Activated naive CD8-positive, alpha-beta T cell treated with anti-CD3 and anti-CD28 coated beads for 36 hours (primary cell): ENCODE results near the gene ETV4. TPM values are rescaled to one million over a fixed set of nuclear protein-coding genes. Genes with fewer than 3 reads are reported as not detected.

ENCODE experiments used
- DNase-seq: peaks from one replicate; pipeline ENCODE4 v3.0.0; 2021
- H3K27ac Mint-ChIP-seq: one replicate; pipeline ENCODE4 v1.8.0; 2022; ENCODE audit warnings: mild to moderate bottlenecking, moderate library complexity, mixed read lengths
- H3K27me3 Mint-ChIP-seq: one replicate; pipeline ENCODE4 v1.8.0; 2022; ENCODE audit warnings: mild to moderate bottlenecking, mixed read lengths
- H3K36me3 Mint-ChIP-seq: one replicate; pipeline ENCODE4 v1.8.0; 2021; ENCODE audit warnings: mild to moderate bottlenecking, mixed read lengths
- H3K4me1 Mint-ChIP-seq: one replicate; pipeline ENCODE4 v1.8.0; 2021; ENCODE audit warnings: mixed read lengths
- H3K4me3 Mint-ChIP-seq: one replicate; pipeline ENCODE4 v1.8.0; 2022; ENCODE audit warnings: mild to moderate bottlenecking, moderate library complexity, mixed read lengths
- H3K9me3 Mint-ChIP-seq: one replicate; pipeline ENCODE4 v1.8.0; 2022; ENCODE audit warnings: mixed read lengths
- total RNA-seq, 2 experiments: library from RNA; stranded (reverse); gene quantifications; one replicate each; pipeline ENCODE4 v1.2.3, GENCODE V29; 2021

The ETV4 gene
- total RNA-seq, 2 experiments from 2014 or later, result 7.5 to 7.8 TPM

DNA sequence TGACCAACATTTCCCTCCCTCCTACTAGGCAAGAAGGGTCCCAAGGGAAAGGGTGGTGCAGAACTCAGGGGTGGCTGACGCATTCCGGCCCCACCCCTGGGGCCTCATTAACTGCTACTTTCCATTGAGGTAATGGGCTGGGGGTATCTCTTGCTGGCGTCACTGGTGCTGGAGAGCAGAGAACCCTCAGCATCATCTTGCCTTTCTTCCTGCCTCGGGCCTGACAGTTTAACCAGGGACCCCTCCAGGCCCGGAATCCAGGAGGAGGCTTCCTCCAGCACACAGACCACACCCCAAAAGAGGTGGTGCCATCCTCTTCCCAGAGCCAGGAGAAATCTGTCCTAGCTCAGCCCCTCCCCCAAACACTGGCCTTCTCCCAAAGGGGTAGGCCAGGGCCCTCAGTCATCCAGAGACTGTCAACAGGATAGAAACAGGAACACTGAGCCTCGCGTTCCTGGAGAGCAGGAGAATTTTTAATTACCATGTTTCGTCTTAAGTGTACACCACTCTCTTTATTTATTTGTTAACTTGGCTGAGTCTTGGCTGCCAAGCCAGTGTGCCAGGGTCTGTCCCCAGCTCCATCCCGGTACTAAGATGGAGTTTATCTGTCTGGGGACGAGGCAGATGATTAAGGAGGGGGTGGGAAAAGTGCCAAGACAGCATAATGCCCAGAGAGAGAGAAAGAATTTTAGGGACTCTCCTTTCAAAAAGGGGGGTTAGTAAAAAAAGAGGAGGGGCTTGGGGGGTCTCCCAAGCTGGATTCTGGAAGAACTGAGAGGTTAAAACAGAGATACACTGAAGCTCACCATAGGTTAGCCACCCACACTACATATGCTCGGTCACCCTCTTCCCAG lies 5.1 kb downstream of the ETV4 start:
- Mint-ChIP-seq H3K9me3 (no peaks in the 10 kb centered on the region), H3K27ac (no peak overlapping the region), H3K27me3 (peaks cover 31% of the 10 kb centered on the region), H3K4me1 (peaks cover 11% of the 10 kb centered on the region), H3K4me3 (no peak overlapping the region), H3K36me3 (no peaks in the 10 kb centered on the region)
- no peak for DNase-seq

DNA sequence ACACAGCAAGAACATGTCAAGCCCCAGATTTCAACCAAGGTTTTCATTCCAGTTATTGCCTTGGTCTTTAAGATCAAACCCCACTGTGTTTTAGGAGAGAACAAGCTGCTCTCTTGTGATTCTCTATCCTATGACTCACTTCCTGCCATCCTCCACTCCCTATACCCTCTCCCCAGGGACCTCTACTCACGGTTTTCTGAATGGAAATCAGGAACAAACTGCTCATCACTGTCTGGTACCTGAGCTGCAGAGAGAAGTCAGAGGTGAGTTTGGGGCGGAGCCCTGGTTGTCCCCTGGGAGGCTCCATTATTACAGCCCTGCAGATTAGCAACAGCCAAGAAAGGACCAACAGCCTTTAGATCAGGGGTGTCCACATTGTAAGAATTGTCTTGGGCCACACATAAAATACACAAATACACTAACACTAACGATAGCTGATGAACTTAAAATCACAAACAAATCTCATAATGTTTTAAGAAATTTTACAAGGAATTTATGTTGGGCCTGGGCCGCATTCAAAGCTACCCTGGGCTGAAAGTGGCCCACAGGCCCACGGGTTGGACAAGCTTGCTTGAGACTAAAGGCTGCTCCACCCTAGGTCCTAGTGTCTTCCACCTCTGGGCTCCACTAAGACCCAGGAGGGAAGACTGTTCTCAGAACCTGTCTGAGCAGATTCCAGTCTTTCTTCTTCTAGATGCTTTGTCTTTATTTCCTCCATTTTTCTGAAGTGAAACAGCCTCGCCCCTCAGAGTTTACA lies 9.7 kb downstream of the ETV4 start:
- no peak for DNase-seq
- H3K36me3 Mint-ChIP-seq, result no peaks in the 10 kb centered on the region
- no peaks in the 10 kb centered on the region for H3K9me3 Mint-ChIP-seq
- peaks cover 7% of the 10 kb centered on the region for H3K4me1 Mint-ChIP-seq
- no peaks in the 10 kb centered on the region for H3K27me3 Mint-ChIP-seq
- H3K4me3 Mint-ChIP-seq, result no peak overlapping the region
- H3K27ac Mint-ChIP-seq, result no peak overlapping the region

DNA sequence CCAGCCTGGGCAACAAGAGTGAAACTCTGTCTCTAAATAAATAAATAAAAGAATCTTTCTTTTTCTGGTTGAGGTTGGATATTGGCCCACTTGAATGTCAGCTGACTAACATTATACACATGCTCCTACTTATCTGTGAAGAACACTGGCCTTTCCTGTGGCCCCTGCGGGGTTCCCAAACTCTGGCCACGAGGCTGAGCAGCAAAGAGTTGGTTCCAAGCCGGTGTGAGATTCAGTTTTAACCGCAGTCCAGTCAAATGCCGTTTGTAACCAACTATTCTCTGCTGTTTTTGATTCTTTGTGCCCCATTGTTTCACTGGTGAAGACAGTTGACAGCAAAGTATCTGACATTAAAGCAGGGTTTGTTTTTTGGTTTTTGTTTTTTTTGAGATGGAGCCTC lies 11.2 kb downstream of the ETV4 start:
- Mint-ChIP-seq H3K27ac (no peak overlapping the region), H3K36me3 (no peaks in the 10 kb centered on the region), H3K4me1 (peaks cover 7% of the 10 kb centered on the region), H3K27me3 (no peaks in the 10 kb centered on the region), H3K9me3 (no peaks in the 10 kb centered on the region), H3K4me3 (no peak overlapping the region)
- no peak for DNase-seq

GRCh38 chr17:43533699-43534098 lies 12.4 kb downstream of the ETV4 start:
- H3K9me3 Mint-ChIP-seq, result no peaks in the 10 kb centered on the region
- no peaks in the 10 kb centered on the region for H3K27me3 Mint-ChIP-seq
- H3K4me1 Mint-ChIP-seq, result peaks cover 7% of the 10 kb centered on the region
- no peak overlapping the region for H3K4me3 Mint-ChIP-seq
- DNase-seq, result no peak
- no peaks in the 10 kb centered on the region for H3K36me3 Mint-ChIP-seq
- H3K27ac Mint-ChIP-seq, result no peak overlapping the region

- H3K27ac Mint-ChIP-seq, result no peak overlapping the region
- H3K4me3 Mint-ChIP-seq, result no peak overlapping the region
- H3K9me3 Mint-ChIP-seq, result no peaks in the 10 kb centered on the region
- no peaks in the 10 kb centered on the region for H3K27me3 Mint-ChIP-seq
- H3K36me3 Mint-ChIP-seq, result no peaks in the 10 kb centered on the region
- no peak for DNase-seq
- peaks cover 7% of the 10 kb centered on the region for H3K4me1 Mint-ChIP-seq
Observed at GRCh38 chr17:43532581-43532980, 13.6 kb downstream of the ETV4 start.

GRCh38 chr17:43531955-43532354 lies 14.2 kb downstream of the ETV4 start:
- Mint-ChIP-seq H3K4me1 (peaks cover 7% of the 10 kb centered on the region), H3K36me3 (no peaks in the 10 kb centered on the region), H3K27ac (no peak overlapping the region), H3K27me3 (no peaks in the 10 kb centered on the region), H3K9me3 (no peaks in the 10 kb centered on the region), H3K4me3 (no peak overlapping the region)
- DNase-seq, result no peak

DNA sequence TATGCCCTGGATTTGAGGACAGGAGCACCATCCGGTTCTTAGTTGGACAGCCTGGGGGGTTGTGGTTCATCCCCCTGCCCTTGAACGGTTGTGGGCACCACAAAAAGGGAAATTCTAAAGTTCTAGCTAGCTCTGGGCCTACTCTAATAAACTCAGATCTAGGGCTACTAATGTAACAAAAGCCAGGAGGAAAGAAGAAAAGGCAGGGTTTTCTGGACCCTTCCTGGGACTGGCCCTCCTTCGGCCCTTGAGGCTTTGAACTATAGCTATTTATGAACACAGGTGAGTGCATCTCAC lies 15.1 kb downstream of the ETV4 start:
- Mint-ChIP-seq H3K27me3 (no peaks in the 10 kb centered on the region), H3K9me3 (no peaks in the 10 kb centered on the region), H3K36me3 (no peaks in the 10 kb centered on the region), H3K4me1 (peaks cover 2% of the 10 kb centered on the region), H3K27ac (no peak overlapping the region), H3K4me3 (no peak overlapping the region)
- DNase-seq, result no peak

- no peak overlapping the region for H3K27ac Mint-ChIP-seq
- DNase-seq, result no peak
- no peaks in the 10 kb centered on the region for H3K36me3 Mint-ChIP-seq
- no peaks in the 10 kb centered on the region for H3K9me3 Mint-ChIP-seq
- H3K4me3 Mint-ChIP-seq, result no peak overlapping the region
- H3K27me3 Mint-ChIP-seq, result no peaks in the 10 kb centered on the region
- no peaks in the 10 kb centered on the region for H3K4me1 Mint-ChIP-seq
Observed at GRCh38 chr17:43530288-43531081, 15.7 kb downstream of the ETV4 start.

DNA sequence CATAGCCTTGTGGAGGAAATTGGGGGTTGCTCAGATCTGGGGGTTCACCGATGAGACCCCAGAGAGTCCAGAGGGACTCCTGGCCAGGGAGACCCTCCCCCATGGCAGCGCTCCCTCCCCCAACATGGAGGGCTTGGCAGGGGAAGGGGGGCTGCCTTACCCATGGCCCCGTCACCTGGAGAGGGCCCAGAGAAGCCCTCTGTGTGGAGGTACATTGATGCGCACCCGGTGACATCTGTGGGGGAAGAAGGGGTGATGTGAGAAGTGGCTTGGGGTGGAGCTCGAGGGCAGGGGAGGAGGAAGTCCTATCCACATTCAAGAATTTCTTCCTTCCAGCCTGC lies 16.2 kb downstream of the ETV4 start:
- Mint-ChIP-seq H3K4me3 (no peak overlapping the region), H3K27me3 (no peaks in the 10 kb centered on the region), H3K36me3 (peaks cover 2% of the 10 kb centered on the region), H3K27ac (no peak overlapping the region), H3K4me1 (no peaks in the 10 kb centered on the region), H3K9me3 (no peaks in the 10 kb centered on the region)
- no peak for DNase-seq

- Mint-ChIP-seq H3K4me3 (no peak overlapping the region), H3K9me3 (no peaks in the 10 kb centered on the region), H3K27ac (no peak overlapping the region), H3K4me1 (no peaks in the 10 kb centered on the region), H3K27me3 (no peaks in the 10 kb centered on the region), H3K36me3 (peaks cover 2% of the 10 kb centered on the region)
- no peak for DNase-seq
Observed at GRCh38 chr17:43528988-43529814, 16.9 kb downstream of the ETV4 start.

DNA sequence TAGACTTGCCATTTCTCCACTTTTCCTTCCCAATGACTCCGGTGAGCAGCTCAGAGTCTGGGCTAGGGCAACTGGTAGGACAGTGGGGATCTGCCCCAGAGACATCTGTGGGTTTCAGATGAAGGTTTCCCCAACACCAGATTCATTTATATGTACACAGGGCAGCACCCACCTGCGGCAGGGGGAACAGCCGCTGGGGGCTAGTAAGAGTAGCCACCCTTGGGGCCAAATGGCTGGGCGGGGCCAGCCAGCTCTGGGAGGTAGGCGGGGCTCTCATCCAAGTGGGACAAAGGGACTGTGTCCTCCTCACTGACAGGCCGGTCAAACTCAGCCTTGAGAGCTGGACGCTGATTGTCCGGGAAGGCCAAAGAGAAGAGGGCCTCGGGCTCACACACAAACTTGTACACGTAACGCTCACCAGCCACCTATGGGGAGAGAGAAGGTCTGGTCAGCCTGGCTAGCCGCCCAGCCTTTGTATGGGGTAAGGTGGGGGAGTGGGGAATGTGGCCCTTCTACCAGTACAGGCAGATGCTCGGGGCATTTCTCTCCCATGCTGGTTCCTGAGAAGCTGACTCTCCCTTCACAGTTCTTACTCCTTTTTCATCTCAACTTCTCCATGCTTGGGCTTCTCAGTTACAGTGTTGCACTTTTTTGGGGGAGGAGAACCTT lies 17.7 kb downstream of the ETV4 start:
- Mint-ChIP-seq H3K27me3 (no peaks in the 10 kb centered on the region), H3K27ac (no peak overlapping the region), H3K4me3 (no peak overlapping the region), H3K9me3 (no peaks in the 10 kb centered on the region), H3K36me3 (peaks cover 2% of the 10 kb centered on the region), H3K4me1 (no peaks in the 10 kb centered on the region)
- DNase-seq, result no peak

DNA sequence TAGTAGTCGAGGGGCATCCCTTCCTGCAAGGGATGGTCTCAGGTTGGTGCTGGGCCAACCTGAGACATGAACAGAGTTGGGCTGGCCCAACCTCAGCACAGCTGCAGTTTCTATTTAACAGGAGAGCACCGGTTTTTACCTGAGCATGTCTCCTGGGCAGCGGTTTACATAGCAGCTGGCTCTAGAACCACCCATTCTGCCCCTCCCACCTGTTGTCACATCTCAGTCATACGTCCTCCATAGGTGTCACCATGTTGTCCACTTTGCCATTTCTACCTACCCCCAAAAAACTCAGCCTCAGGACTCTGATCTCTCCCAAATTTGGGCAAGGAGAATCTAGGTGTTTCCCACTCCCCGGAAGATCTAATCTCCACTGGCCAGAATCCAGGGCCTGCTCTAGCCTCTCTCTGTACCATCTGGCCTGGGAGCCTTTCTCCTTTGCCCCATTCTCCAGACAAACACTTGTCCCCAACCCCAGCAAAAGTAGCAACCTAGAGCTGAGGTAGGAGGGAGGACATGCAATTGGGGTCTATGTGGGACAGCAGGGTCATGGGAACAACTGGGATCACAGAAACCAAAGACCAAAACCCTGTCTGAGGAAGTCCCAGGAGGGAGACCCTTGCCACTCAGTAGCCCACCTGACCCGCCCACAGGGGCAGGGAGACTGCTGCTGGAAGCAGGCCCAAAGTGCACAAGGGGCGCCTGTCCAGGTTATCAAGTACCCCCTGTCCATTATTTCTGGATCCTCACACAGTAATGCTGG lies 19.1 kb downstream of the ETV4 start:
- Mint-ChIP-seq H3K36me3 (peaks cover 2% of the 10 kb centered on the region), H3K4me1 (no peaks in the 10 kb centered on the region), H3K4me3 (no peak overlapping the region), H3K27me3 (no peaks in the 10 kb centered on the region), H3K9me3 (no peaks in the 10 kb centered on the region), H3K27ac (no peak overlapping the region)
- no peak for DNase-seq

DNA sequence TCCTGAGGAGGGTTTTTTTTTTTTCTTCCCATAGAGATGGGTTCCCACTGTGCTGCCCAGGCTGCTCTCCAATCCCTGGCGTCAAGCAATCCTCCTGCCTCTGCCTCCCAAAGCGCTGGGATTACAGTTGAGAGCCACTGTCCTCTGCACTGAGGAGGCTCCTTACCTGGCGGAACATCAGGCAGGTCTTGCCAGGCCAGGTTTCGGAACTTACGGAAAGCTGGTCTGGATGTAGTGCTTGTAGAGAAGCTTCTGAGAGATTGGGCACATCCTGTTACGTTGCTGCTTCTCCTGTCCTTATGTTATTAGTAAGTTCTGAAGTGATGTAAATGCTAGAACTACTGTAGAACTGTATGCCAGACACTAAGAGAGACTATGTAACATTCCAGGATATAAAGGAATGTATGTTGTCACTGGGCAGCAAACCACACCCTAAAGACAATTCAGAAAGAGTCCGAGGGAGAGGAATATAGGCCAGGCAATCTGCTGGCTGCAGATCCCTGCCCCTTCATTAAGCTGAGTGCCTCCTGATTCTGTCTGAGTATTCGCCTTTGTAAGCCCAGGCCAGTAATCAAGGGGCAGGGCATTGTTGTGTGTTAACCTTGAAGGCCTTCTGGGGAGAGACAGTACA lies 21.1 kb downstream of the ETV4 start:
- Mint-ChIP-seq H3K27me3 (no peaks in the 10 kb centered on the region), H3K36me3 (peaks cover 7% of the 10 kb centered on the region), H3K4me3 (no peak overlapping the region), H3K4me1 (peaks cover 2% of the 10 kb centered on the region), H3K27ac (no peak overlapping the region), H3K9me3 (no peaks in the 10 kb centered on the region)
- no peak for DNase-seq
